ENCODE results near the gene KIFBP.

- TF ChIP-seq EZH2 (IDR thresholded peaks at IDR 0.05; ENCODE audit: insufficient read depth, poor library complexity, severe bottlenecking) (no peak), EZH2phosphoT487 (IDR thresholded peaks at IDR 0.05; ENCODE audit: insufficient read depth, low read depth) (no peak)
These were observed 17.3 kb downstream of the KIFBP start for GRCh38 chr10:69005704-69006485.

Measured in GM23248 (cell line).